Astrocyte of the cerebellum (primary cell): Measurements from ENCODE around the gene DOCK1.

ENCODE experiments used
- DNase-seq: peaks from one replicate; pipeline ENCODE4 v3.0.0-alpha.2; 2011; ENCODE audit warnings: low read depth
- H3K4me3 ChIP-seq: 2 replicates; pipeline ENCODE4 v1.5.1; 2011; ENCODE audit warnings: mild to moderate bottlenecking, low read depth, low read length, moderate library complexity
- CTCF ChIP-seq: IDR thresholded peaks from 2 replicates; pipeline ENCODE4 v1.5.1; 2012; ENCODE audit warnings: low read length, low read depth, moderate library complexity, mild to moderate bottlenecking; ENCODE audit errors: missing control alignments
- in situ Hi-C: cut with HindIII; loops from 2 replicates; pipeline ENCODE4 v1.10.0; 2017; ENCODE audit warnings: low sequenced_read_pairs

DOCK1 gene

DNA sequence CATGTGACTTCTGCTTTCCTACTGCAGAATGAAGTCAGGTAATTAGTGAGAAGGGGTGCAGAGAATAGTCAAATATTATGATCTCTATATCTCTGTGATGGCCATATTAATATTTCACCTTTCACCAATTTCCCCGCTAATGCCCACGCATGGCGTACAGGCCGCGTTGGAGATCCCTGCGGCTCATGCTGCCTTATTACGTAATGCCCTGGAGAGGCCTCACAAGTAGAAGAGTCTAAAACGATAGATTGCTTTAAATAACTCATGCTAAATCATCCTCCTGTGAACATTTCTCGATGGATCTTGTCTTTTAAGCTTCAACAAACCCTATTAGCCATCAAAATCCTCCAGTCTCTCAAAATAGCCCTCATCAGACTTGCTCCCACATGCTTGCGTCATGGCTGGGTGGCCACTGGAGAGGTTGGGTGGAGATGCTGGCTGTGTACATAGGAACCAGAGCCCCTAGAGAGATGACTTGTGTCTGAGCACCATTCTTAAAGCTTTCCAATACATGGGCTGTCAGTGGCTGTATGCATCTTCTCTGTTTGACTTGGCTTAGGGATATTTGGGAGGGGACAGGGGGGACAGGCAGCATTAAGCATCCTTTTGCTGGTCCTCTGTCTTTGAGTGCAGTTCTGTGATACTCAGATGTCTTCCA is 370.7 kb downstream of the DOCK1 start:
- H3K4me3 ChIP-seq: no peak overlapping the region
- no peak for TF ChIP-seq CTCF
- DNase-seq: no peak
- in situ Hi-C loops: no loop called here

DNA sequence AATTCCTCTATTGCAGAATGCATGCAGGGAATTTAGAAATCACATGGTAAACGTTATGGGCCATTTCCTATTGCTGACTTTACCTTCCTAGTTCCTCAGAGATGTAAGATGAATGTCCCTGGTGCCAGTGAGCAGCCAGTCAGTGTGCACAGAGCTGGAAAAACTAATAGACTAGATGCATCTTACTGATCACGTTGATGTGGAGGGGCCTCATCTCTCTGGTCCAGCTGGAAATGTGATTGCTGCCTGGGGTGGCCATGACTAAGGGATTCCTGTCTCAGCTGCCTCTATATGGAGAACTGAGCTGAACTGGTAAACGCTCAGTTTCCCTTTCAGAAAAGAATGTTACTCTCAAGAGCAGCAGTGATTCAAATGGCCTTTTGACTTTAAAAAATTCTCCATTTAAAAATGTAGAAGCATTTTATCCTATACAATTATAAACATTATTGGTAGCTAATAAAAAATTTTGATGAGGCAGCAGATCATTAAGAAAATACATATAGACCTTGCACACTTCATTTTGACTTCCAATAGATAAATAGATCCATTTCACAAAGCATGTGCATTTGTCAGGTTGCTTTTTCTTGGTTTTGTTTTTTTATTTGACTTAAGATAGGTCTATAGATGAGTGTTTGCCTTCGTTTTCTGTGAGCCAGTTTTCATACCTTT is 371.7 kb downstream of the DOCK1 start:
- in situ Hi-C loops: no loop called here
- DNase-seq: no peak
- no peak overlapping the region for H3K4me3 ChIP-seq
- TF ChIP-seq CTCF: no peak

GRCh38 chr10:127278001-127278400 is 372.8 kb downstream of the DOCK1 start:
- TF ChIP-seq CTCF: peak; percentile 28
- DNase-seq: peak; percentile 61
- in situ Hi-C loops: no loop called here

GRCh38 chr10:127279334-127279774 is 374.1 kb downstream of the DOCK1 start:
- TF ChIP-seq CTCF: no peak
- in situ Hi-C loops: no loop called here
- no peak overlapping the region for H3K4me3 ChIP-seq
- no peak for DNase-seq

More at GRCh38 chr10:127278001-127278400, 372.8 kb downstream of the DOCK1 start:
- H3K4me3 ChIP-seq: no peak overlapping the region

GRCh38 chr10:127280446-127280845 is 375.2 kb downstream of the DOCK1 start:
- in situ Hi-C loops: no loop called here
- no peak overlapping the region for H3K4me3 ChIP-seq
- no peak for DNase-seq
- no peak for TF ChIP-seq CTCF

GRCh38 chr10:127283017-127283416 is 377.8 kb downstream of the DOCK1 start:
- in situ Hi-C loops: no loop called here
- no peak for TF ChIP-seq CTCF
- DNase-seq: no peak
- no peak overlapping the region for H3K4me3 ChIP-seq
